Measurements from ENCODE around the gene MAGEB6B. TPM values are rescaled to one million over a fixed set of nuclear protein-coding genes. Genes with fewer than 3 reads are reported as not detected.
"Not testable (repeated sequence)": the region's sequence is repeated elsewhere in the genome, so short reads cannot be mapped to it uniquely, and the experiment has no call there.

The MAGEB6B gene, protein sequence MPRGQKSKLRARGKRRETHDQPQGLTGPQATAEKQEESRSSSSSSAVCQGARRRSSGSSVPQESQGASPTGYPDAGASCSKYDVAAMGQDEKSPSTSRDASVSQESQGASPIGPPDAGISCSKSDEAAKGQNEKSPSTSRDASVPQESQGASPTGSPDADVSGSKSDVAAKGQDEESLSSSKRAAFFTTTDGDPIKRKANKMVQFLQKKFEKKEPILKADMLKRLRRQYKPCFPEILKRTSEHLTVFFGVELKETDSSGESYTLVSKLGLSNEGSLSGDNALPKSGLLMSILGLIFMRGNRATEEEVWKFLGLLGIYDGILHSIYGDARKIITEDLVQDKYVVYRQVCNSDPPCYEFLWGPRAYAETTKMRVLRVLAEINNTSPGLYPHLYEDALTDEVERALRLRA
- total RNA-seq: not detected
- long read RNA-seq: 0 reads

DNA sequence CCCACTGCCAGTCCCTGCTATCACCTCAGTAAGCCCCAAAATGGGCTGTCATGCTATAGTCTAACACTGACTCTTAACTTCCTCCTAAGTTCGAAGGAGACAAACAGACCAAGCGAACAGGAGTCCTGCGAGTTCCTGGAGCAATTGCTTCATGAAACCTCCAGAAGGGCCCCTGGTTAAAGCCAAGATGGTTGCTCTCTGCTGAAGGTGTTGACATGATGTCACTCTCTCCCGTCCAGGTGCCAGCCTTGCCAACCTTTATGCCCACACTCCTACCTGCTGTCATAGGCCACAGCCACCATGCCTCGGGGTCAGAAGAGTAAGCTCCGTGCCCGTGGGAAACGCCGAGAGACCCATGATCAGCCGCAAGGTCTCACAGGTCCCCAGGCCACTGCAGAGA lies at the start of gene MAGEB6B:
MAGEB6B (plus strand) TSS at position 301 of the 400 bp plus-strand sequence; CDS start at position 301, 0 bp downstream.
- DNase-seq (no peak), ATAC-seq (ENCODE audit: poor library complexity) (no peak)

GRCh38 chrX:26138274-26138673 lies 22.1 kb upstream of the MAGEB6B start, which contains the start of gene MAGEB18:
MAGEB18 (plus strand) TSS chrX:26138343; CDS start chrX:26138986, 643 bp downstream.
- DNase-seq (no peak), ATAC-seq (ENCODE audit: poor library complexity) (no peak)
- intact Hi-C loops (cut with DNase I): no loop called here

More for the DNA sequence above, at the start of gene MAGEB6B:
- intact Hi-C loops (cut with DNase I): no loop called here

- intact Hi-C loops (cut with DNase I): no loop called here
- no peak for ATAC-seq (ENCODE audit: poor library complexity)
These were observed 14.4 kb upstream of the MAGEB6B start for GRCh38 chrX:26146024-26146423.

DNA sequence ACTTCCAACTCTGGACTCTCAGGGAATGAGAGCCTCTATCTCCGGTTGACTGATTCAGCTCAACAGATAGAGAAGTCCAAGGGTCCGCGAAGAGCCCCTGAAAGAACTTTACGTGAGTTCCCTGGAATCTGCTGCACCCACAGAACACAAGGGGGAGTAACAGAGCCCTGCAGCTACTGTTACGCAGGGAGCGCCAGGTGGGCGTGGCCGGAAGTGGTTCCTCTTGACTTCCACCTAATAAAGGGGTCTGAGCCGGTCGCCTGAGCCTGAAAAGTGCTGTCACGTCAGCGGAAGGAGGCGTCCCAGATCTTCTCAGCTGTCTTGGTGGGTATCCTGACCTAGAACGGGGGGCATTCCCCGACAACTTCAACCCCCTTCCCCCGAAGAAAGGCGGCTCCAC lies 31.8 kb downstream of the MAGEB6B start, which contains the start of gene MAGEB6:
MAGEB6 (plus strand) TSS at position 237 of the 400 bp plus-strand sequence. CDS start 1,407 bp downstream, outside the sequence.
- no peak for ATAC-seq (ENCODE audit: poor library complexity)
- intact Hi-C loops (cut with DNase I): no loop called here
- DNase-seq: no peak

More at GRCh38 chrX:26146024-26146423, 14.4 kb upstream of the MAGEB6B start:
- no peak for DNase-seq

DNA sequence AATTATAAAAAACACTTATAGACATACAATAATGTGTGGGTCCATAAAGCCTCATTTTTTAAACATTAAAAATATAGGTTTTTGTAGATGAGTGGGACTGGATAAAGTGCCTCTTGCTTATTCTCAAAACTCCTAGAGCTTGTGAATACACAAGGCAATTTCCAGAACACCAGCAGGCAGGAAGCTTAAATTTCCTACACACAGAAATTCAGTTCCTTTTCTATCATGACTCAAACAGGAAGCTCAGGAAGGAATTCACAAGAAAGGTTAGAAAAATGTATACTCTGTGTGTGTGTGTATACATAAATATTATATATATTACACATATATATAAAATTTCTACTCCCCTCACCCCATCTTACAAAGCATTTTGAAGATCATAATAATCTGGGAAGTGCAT lies 43.2 kb downstream of the MAGEB6B start:
- ATAC-seq (ENCODE audit: poor library complexity): no peak
- DNase-seq: no peak
- intact Hi-C loops (cut with DNase I): no loop called here

GRCh38 chrX:26204717-26205116 lies 44.3 kb downstream of the MAGEB6B start:
- intact Hi-C loops (cut with DNase I): not testable (repeated sequence)

GRCh38 chrX:26208012-26208411 lies 47.6 kb downstream of the MAGEB6B start:
- no peak for ATAC-seq (ENCODE audit: poor library complexity)
- intact Hi-C loops (cut with DNase I): no loop called here
- DNase-seq: no peak

More at GRCh38 chrX:26204717-26205116, 44.3 kb downstream of the MAGEB6B start:
- not testable (repeated sequence) for DNase-seq; ATAC-seq (ENCODE audit: poor library complexity)

Other genes starting within 250 kb of the MAGEB6B start
- gene MAGEB18, start 22.3 kb upstream of the MAGEB6B start, total RNA-seq: not detected
- gene MAGEB6, start 31.8 kb downstream of the MAGEB6B start, total RNA-seq: not detected
- gene MAGEB5, start 55.6 kb downstream of the MAGEB6B start, total RNA-seq: not detected

Data from Right ventricle myocardium superior (tissue), 1 donor.